ENCODE data around the gene RDM1. TPM values are rescaled to one million over a fixed set of nuclear protein-coding genes. Genes with fewer than 3 reads are reported as not detected.
"Not testable (repeated sequence)": the region's sequence is repeated elsewhere in the genome, so short reads cannot be mapped to it uniquely, and the experiment has no call there.

RDM1 gene, protein sequence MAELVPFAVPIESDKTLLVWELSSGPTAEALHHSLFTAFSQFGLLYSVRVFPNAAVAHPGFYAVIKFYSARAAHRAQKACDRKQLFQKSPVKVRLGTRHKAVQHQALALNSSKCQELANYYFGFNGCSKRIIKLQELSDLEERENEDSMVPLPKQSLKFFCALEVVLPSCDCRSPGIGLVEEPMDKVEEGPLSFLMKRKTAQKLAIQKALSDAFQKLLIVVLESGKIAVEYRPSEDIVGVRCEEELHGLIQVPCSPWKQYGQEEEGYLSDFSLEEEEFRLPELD
- 0.42 TPM for polyA plus RNA-seq (2013, experiment 1 of 2; ENCODE audit: insufficient read length)
- 0.29 TPM for polyA plus RNA-seq (2013, experiment 2 of 2; ENCODE audit: insufficient read length)

GRCh38 chr17:35930211-35931065 is at the start of gene RDM1:
RDM1 (minus strand) TSS chr17:35930773; CDS start chr17:35930727, 46 bp downstream.
- DNase-seq, result peak; percentile 57

DNA sequence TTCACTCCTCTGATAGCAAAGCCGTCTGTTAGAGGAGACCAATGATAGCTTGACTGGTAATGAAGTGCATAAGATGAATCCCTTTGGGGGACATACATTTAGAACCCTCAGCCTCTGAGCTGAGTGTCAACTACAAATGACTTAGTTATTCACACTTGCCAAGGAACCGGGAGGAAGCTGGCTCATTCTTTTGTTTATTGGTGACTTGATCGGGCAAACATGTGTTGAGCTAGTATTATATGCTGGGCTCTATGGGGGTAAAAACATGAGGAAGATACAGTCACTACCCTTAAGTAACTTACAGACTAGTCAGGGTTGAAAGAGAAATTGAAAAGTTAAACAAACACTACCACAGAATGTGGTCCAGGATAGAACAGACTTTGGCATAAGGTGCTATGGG is 47.8 kb upstream of the RDM1 start:
- DNase-seq, result no peak

GRCh38 chr17:35977509-35977908 is 46.9 kb upstream of the RDM1 start:
- DNase-seq, result no peak

- DNase-seq, result peak; percentile 6
Observed at GRCh38 chr17:35973333-35974260, 43.0 kb upstream of the RDM1 start.

DNA sequence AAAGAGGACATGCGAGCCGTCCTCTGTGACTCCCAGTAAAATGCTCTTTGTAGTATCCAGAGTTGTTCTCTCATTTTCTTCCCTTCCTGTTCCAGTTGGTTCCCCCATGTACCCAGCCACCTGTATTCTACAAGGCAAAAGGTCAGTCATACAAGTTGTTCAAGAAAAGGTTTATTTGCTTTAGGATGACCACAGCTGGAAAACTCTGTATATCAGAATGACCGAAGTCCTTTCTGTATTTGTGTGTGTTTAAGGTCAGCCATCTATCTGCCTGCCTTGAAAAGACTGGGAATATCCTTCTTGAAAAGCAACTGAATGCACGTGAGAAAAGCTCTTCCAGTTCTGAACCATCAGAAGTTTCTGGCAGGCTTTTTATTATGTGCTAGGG is 42.4 kb upstream of the RDM1 start:
- DNase-seq, result no peak

- no peak for DNase-seq
Observed at GRCh38 chr17:35972535-35972934, 42.0 kb upstream of the RDM1 start.

DNA sequence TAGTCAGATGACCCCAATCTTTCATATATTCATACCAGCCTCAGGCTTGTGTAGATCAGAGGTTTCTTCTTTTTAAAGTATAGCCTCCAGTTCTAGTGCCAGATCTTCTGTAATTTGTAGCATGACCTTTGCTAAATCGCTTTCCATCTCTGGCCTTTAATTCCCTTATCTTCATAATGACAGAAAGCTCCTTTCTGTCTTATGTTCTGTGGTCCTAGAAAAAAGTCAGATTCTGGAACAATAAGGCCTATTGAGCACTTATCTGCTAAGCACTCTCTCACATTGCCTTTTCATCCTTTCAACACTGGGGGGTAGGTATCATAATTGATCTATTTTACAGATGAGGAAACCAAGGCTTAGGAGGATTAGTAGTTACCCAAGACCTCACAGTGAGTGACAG is 41.5 kb upstream of the RDM1 start:
- no peak for DNase-seq

DNA sequence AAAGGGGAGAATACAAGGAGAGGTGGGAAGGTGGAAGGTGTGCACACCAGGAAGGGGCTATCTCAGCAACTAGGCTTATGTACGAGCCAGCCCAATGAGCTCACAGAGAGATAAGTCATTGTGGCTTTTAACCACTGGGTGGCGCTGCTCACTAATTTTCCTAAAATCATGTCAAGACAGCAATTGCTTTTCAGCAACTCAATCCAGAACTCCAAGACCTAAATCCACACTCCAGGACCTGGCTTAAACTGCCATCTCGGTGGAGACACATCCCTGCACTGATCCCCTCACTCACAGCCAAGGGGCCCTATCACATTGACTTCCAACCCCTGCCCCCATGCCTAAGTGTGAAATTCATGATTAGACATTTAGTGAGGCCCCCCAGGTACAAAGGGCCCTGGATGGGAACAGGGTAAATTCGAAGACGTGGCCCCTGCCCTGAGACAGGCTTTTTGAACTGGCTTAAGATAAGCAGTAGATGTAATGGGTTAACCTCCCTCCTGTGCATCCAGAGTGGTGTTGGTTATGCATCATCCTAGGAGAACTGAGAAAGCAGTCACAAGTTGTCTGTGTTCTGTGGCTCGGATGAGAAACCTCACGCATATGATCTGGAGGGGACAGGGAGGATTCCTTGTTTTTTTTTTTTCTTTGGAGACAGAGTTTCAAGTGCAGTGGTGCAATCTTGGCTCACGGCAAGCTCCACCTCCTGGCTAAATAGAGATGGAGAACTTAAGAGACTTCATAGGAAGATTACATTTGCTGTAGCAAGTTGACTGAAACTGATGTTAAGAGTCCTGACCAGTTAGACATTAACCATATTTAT is 39.2 kb upstream of the RDM1 start:
- peak; percentile 64 for DNase-seq

DNA sequence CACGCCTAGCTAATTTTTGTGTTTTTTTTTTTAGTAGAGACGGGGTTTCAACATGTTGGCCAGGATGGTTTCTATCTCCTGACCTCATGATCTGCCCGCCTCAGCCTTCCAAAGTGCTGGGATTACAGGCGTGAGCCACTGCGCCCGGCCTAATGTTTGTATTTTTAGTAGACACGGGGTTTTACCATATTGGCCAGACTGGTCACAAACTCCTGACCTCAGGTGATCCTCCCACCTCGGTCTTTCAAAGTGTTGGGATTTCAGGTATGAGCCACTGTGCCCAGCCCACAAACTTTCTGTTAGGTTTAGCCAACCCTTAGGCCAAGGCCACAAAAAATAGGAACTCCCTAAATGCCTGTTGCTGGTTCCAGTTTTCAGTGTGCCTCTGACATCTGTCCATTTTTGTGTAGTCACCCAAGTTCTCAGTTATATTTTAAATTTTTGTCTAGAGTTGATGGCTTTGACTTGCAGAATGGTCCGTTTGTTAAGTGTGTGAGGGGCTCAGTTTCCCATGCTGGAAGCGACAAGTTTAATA is 38.0 kb upstream of the RDM1 start:
- no peak for DNase-seq

- DNase-seq, result no peak
Observed at GRCh38 chr17:35965272-35965671, 34.7 kb upstream of the RDM1 start.

GRCh38 chr17:35963663-35964062 is 33.1 kb upstream of the RDM1 start:
- DNase-seq, result no peak

DNA sequence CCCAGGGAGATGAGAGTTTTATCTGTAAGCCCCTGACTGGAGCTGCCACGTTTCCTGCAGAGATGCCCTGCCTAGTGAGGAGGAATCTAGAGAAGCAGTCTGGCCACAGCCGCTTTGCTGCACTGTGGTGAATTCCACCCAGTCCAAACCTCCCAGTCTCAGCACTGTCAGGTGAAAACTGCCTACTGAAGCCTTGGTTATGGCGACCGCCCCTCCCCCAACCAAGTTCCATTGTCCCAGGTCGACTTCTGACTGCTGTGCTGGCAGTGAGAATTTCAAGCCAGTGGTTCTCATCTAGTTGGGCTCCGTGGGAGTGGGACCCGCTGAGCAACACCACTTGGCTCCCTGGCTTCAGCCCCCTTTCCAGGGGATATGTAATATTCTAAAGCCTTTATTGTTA is 23.1 kb upstream of the RDM1 start:
- no peak for DNase-seq

DNA sequence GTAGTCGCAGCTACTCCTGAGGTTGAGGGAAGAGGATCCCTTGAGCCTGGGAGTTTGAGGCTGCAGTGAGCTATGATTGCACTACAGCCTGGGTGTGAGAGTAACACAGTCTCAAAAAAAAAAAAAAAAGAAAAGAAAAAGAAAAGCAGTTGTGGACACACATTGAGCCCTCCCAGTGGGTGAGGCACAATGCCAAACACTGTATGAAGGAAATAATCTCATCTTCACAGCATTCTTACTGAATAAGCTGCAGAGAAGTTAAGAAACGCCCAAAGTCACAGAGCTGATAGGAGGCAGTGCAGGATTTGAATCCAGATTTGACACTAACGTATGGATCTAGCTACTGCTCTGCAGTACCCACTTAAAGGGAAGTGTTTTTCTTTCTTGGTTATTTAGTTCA is 18.8 kb upstream of the RDM1 start:
- no peak for DNase-seq

DNA sequence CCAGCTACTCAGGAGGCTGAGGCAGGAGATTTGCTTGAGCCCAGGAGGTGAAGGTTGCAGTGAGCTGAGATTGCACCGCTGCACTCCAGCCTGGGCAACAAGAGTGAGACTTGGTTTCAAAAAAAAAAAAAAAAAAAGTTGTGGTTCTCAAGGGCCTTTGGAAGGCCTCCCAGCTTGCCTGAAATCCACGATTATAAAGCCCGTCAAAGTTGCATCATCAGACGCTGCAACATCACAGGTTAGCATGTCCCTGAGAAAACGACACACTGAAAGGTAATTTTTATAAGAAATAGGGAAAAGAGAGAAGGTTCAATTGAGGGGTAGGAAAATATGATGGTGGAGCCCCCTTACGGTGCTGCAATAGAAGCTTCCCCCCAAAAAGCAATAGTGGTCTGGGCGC is 17.5 kb upstream of the RDM1 start:
- no peak for DNase-seq

DNA sequence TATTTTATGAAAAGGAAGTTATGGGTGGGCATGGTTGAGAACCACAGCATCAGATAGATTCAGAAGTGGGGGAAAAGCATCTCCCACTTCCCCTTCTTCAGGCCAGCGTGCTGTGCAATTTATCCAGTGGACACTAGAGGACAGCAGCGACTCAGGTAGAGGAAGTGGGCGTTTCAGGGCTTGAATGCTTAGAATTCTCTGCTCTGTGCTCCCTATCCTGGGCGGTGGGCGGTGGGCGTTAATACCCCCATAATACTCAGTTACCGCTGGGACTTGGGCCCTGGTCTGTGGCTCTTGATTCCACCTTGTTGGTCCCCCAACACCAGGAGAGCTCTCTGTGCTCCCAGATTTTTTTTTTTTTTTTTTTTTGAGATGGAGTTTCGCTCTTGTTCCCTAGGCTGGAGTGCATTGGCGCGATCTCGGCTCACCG is 16.6 kb upstream of the RDM1 start:
- DNase-seq, result peak; percentile 19

GRCh38 chr17:35944151-35944550 is 13.6 kb upstream of the RDM1 start:
- DNase-seq, result no peak

DNA sequence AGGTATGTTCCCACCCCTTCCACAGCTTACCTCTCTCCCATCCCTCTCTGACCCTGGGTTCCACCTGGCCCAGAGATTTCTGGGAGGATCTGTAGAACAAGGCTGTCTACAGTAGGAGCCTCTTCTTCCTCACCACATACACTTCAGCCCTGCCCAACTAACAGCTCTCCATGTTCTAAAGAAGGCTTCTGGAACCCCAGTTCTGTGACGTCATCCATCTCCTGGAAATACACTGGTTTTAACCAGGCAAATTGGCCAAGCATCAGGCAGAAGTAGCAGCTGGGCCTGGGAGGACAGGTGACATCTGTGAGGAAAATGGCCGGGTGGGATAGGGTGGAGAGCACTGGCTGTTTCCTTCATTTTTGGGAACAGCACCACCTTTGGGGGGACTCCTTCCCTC is 13.0 kb upstream of the RDM1 start, which contains the start of gene LYZL6:
LYZL6 (minus strand) TSS at position 177 of the 400 bp plus-strand sequence. CDS start 4,357 bp downstream, outside the sequence.
- DNase-seq, result no peak

- no peak for DNase-seq
Observed at GRCh38 chr17:35942588-35943186, 12.1 kb upstream of the RDM1 start.

DNA sequence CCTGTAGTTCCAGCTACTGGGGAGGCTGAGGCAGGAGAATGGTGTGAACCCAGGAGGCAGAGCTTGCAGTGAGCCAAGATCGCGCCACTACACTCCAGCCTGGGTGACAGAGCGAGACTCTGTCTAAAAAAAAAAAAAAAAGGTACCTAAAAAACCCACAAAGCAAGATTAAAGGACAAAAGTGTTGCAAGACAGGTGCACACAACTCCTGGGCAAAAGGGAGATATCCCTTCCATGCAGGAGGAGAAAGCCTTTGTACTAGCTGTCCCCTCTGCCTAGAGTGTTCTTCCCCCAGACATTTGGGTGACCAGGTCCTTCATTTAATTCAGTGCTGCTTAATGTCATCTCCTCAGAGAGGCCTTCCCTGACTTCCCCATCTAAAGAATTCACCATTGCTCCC is 7.9 kb upstream of the RDM1 start:
- not testable (repeated sequence) for DNase-seq

- no peak for DNase-seq
Observed at GRCh38 chr17:35936063-35936462, 5.5 kb upstream of the RDM1 start.

GRCh38 chr17:35934760-35935159 is 4.2 kb upstream of the RDM1 start:
- no peak for DNase-seq
